Endothelial cell of umbilical vein (primary cell): ENCODE data around the gene WDR86. TPM values are rescaled to one million over a fixed set of nuclear protein-coding genes. Genes with fewer than 3 reads are reported as not detected.

Source experiments
- BruUV-seq: library from RNA; stranded (reverse); fragments of 400-500 nt; replicated peaks from 2 replicates; lab custom pipeline; 2021; lab: Mats Ljungman, UMichigan
- CTCF ChIA-PET: fragments of 300-600, 350-600 bp; sonication (Branson Sonifier 250); formaldehyde crosslinking; loops from one replicate; lab custom pipeline; 2021; ENCODE audit warnings: antibody characterized with exemption, inconsistent platforms; lab: Charles Lee
- POLR2A ChIA-PET: fragments of 300-600, 350-600 bp; sonication (Branson Sonifier 250); formaldehyde crosslinking; loops from one replicate; lab custom pipeline; 2021; ENCODE audit warnings: antibody characterized with exemption, inconsistent platforms; lab: Charles Lee
- DNase-seq: peaks from one replicate; pipeline ENCODE4 v3.0.0-alpha.2; 2011; ENCODE audit warnings: low read depth, low spot score
- FAIRE-seq: peaks from 2 replicates; lab custom pipeline; 2011; peaks lifted over from hg19 to GRCh38; lab: Jason Lieb, UNC
- H2AFZ ChIP-seq: 2 replicates; pipeline ENCODE4 v1.6.0; 2012; ENCODE audit warnings: low read depth, low read length, control low read depth, inconsistent platforms
- H3K27ac ChIP-seq: 2 replicates; pipeline ENCODE4 v1.5.1; 2011; ENCODE audit warnings: low read depth, mild to moderate bottlenecking, control low read depth, low read length, moderate library complexity; ENCODE audit not compliant: insufficient read depth
- H3K27me3 ChIP-seq, 2 experiments: 2 replicates each; pipeline versions ENCODE4 v1.6.0 to v1.6.1; 2011; ENCODE audit warnings: low read length in 2 of 2, mixed read lengths in 1 of 2; ENCODE audit not compliant: control insufficient read depth in 2 of 2, insufficient read depth in 2 of 2
- H3K36me3 ChIP-seq, 2 experiments: 2 replicates in 1 of 2; 3 replicates in 1 of 2; pipeline ENCODE4 v1.5.1; 2011; ENCODE audit warnings: low read length in 2 of 2, mild to moderate bottlenecking in 1 of 2, moderate library complexity in 1 of 2; ENCODE audit not compliant: control insufficient read depth in 2 of 2, insufficient read depth in 2 of 2; ENCODE audit errors: extremely low read depth in 1 of 2
- H3K4me1 ChIP-seq: 3 replicates; pipeline ENCODE4 v1.5.1; 2011; ENCODE audit warnings: mild to moderate bottlenecking, low read length; ENCODE audit not compliant: control insufficient read depth, insufficient read depth; ENCODE audit errors: extremely low read depth
- H3K4me2 ChIP-seq: 2 replicates; pipeline ENCODE4 v1.6.1; 2011; ENCODE audit warnings: low read length, control low read depth, mixed read lengths; ENCODE audit not compliant: insufficient read depth
- H3K4me3 ChIP-seq, 3 experiments: fragments of 200-600 bp in 1 of 3; sonication (generic), shearing (Covaris generic) in 1 of 3; replicated peaks in 1 of 3; 2 replicates each; pipeline ENCODE4 v1.5.1; 2011 to 2016; ENCODE audit warnings: control low read depth in 3 of 3, low read length in 3 of 3, mild to moderate bottlenecking in 2 of 3, inconsistent platforms in 1 of 3, low read depth in 1 of 3, moderate library complexity in 1 of 3; ENCODE audit not compliant: insufficient read depth in 1 of 3
- H3K79me2 ChIP-seq: 2 replicates; pipeline ENCODE4 v1.6.0; 2012; ENCODE audit warnings: low read length, inconsistent platforms; ENCODE audit not compliant: control insufficient read depth, insufficient read depth
- H3K9ac ChIP-seq: replicated peaks from 2 replicates; pipeline ENCODE3; 2011; ENCODE audit warnings: low read length, control low read depth; ENCODE audit not compliant: insufficient read depth; ENCODE audit errors: extremely low read depth
- H3K9me1 ChIP-seq: replicated peaks from 3 replicates; pipeline ENCODE4 v1.6.0; 2011; ENCODE audit warnings: mild to moderate bottlenecking, low read length; ENCODE audit not compliant: control insufficient read depth, insufficient read depth; ENCODE audit errors: extremely low read depth
- H3K9me3 ChIP-seq: replicated peaks from 2 replicates; pipeline ENCODE4 v1.5.1; 2012; ENCODE audit warnings: low read length, inconsistent platforms; ENCODE audit not compliant: control insufficient read depth, insufficient read depth
- H4K20me1 ChIP-seq: replicated peaks from 2 replicates; pipeline ENCODE3; 2011; ENCODE audit warnings: mild to moderate bottlenecking, low read length; ENCODE audit not compliant: control insufficient read depth, insufficient read depth; ENCODE audit errors: extremely low read depth
- CTCF ChIP-seq, 2 donors: IDR thresholded peaks; 1 replicate in 1 of 2; 2 replicates in 1 of 2; pipeline ENCODE4 v1.5.1; 2011; ENCODE audit warnings: low read length in 2 of 2, mild to moderate bottlenecking in 2 of 2, moderate library complexity in 2 of 2, control low read depth in 1 of 2, inconsistent platforms in 1 of 2, low read depth in 1 of 2; ENCODE audit not compliant: insufficient read depth in 1 of 2; ENCODE audit errors: extremely low read depth in 1 of 2
- EZH2 ChIP-seq: IDR thresholded peaks from 2 replicates; pipeline ENCODE4 v1.6.1; 2012; ENCODE audit warnings: borderline replicate concordance, low read depth, mild to moderate bottlenecking, moderate library complexity, low read length, inconsistent platforms; ENCODE audit not compliant: severe bottlenecking
- FOS ChIP-seq: IDR thresholded peaks from 2 replicates; pipeline ENCODE4 v1.6.1; 2011; ENCODE audit warnings: mild to moderate bottlenecking, low read length, moderate library complexity, borderline replicate concordance; ENCODE audit not compliant: insufficient read depth
- GATA2 ChIP-seq: IDR thresholded peaks from 2 replicates; pipeline ENCODE4 v1.7.0; 2011; ENCODE audit warnings: low read depth, mild to moderate bottlenecking, moderate library complexity, mixed read lengths, low read length; ENCODE audit not compliant: insufficient read length, insufficient read depth
- JUN ChIP-seq: IDR thresholded peaks from 2 replicates; pipeline ENCODE4 v1.6.1; 2011; ENCODE audit warnings: borderline replicate concordance, low read depth; ENCODE audit not compliant: insufficient read length, insufficient read depth
- MAX ChIP-seq: IDR thresholded peaks from 2 replicates; pipeline ENCODE4 v1.6.1; 2011; ENCODE audit not compliant: insufficient read depth, insufficient read length
- MYC ChIP-seq: IDR thresholded peaks from one replicate; pipeline ENCODE4 v1.6.1; 2011; ENCODE audit warnings: mild to moderate bottlenecking, low read depth, low read length
- POLR2A ChIP-seq: IDR thresholded peaks from 2 replicates; pipeline ENCODE4 v1.6.1; 2012; ENCODE audit warnings: low read depth, mild to moderate bottlenecking, control low read depth, low read length
- POLR2AphosphoS5 ChIP-seq: IDR thresholded peaks from 2 replicates; pipeline ENCODE4 v1.6.1; 2012; ENCODE audit warnings: low read depth, mild to moderate bottlenecking, control low read depth, low read length, moderate library complexity; ENCODE audit not compliant: insufficient read depth
- dilution Hi-C: fragments of 300-500 bp; cut with MboI; formaldehyde crosslinking; loops from one replicate; pipeline ENCODE4 v1.15.0; 2019; ENCODE audit warnings: low sequenced_read_pairs; ENCODE audit not compliant: extremely low pct_ligation_motif_present
- intact Hi-C: fragments of 100-400 bp; cut with micrococcal nuclease; formaldehyde crosslinking; loops from one replicate; pipeline ENCODE4 v1.10.0; 2022
- polyA plus RNA-seq, 4 experiments: library from polyadenylated mRNA; depleted of rRNA in 3 of 4; stranded (reverse) in 3 of 4; unstranded in 1 of 4; fragments of >200 nt; gene quantifications; 2 replicates each; pipeline versions ENCODE4 v1.2.1 to v1.2.3, GENCODE V29; 2011 to 2012; ENCODE audit warnings: missing spikeins in 1 of 4
- total RNA-seq: library from RNA; stranded (reverse); gene quantifications from 2 replicates; pipeline ENCODE4 v1.2.3, GENCODE V29; 2021

Gene WDR86
- total and polyA plus RNA-seq, 2 donors (not counting 3 experiments of a cell fraction or from before 2014, with no cell fraction given) = not detected

- no peak for FAIRE-seq
- dilution Hi-C loops = no loop called here
- intact Hi-C loops = no loop called here
Observed at GRCh38 chr7:151387161-151388006, 22.5 kb downstream of the WDR86 start.

More at GRCh38 chr7:151387161-151388006, 22.5 kb downstream of the WDR86 start:
- BruUV-seq = no TSS peak
- H3K9me1 ChIP-seq = no peaks in the 10 kb centered on the region
- H3K9ac ChIP-seq = no peak overlapping the region
- peaks cover 10 to 14% of the 10 kb centered on the region in 2 experiments for H3K27me3 ChIP-seq
- H3K9me3 ChIP-seq = no peaks in the 10 kb centered on the region
- no peak overlapping the region for H2AFZ ChIP-seq
- CTCF ChIA-PET = no interaction called here
- no peak overlapping the region for H3K27ac ChIP-seq
- no peak overlapping the region for H3K4me3 ChIP-seq
- no peak for TF ChIP-seq JUN
- no peak for TF ChIP-seq MAX
- TF ChIP-seq FOS = no peak
- TF ChIP-seq CTCF (IDR thresholded peaks at IDR 0.05; ENCODE audit: extremely low read depth in 1 of 2, insufficient read depth in 1 of 2, low read depth in 1 of 2, low read length in 2 of 2) = no peak
- TF ChIP-seq GATA2 = no peak
- no peak for TF ChIP-seq EZH2
- no peak for TF ChIP-seq MYC
- no peak for TF ChIP-seq POLR2A
- no peak for TF ChIP-seq POLR2AphosphoS5
- no peaks in the 10 kb centered on the region for H3K36me3 ChIP-seq
- no peak for DNase-seq
- POLR2A ChIA-PET = no interaction called here
- no peaks in the 10 kb centered on the region for H3K79me2 ChIP-seq
- H4K20me1 ChIP-seq = no peaks in the 10 kb centered on the region
- H3K4me2 ChIP-seq = no peak overlapping the region
- no peaks in the 10 kb centered on the region for H3K4me1 ChIP-seq
